Vagina (tissue), 2 donors: ENCODE results near the gene TTLL5. TPM values are rescaled to one million over a fixed set of nuclear protein-coding genes. Genes with fewer than 3 reads are reported as not detected.
A peak's percentile ranks its signal among the peaks of the same experiment; 100 is the strongest.

Experiments used
- DNase-seq, 2 donors: peaks; one replicate each; pipeline ENCODE4 v3.0.0-alpha.2; 2017; ENCODE audit errors: extremely low spot score in 2 of 2
- H3K27ac ChIP-seq: fragments of 200-600 bp; sonication (generic); one replicate; pipeline ENCODE4 v1.5.1; 2019
- H3K27me3 ChIP-seq: fragments of 200-600 bp; sonication (generic); one replicate; pipeline ENCODE4 v1.5.1; 2019
- H3K36me3 ChIP-seq, 2 donors: fragments of 200-600 bp; sonication (generic); one replicate each; pipeline ENCODE4 v1.5.1; 2017 to 2019
- H3K4me1 ChIP-seq: fragments of 200-600 bp; sonication (generic); one replicate; pipeline ENCODE4 v1.5.1; 2019
- H3K4me3 ChIP-seq, 2 donors: fragments of 200-600 bp; sonication (generic); 1 replicate in 1 of 2; 2 replicates in 1 of 2; pipeline ENCODE4 v1.5.1; 2016 to 2019
- H3K9me3 ChIP-seq: fragments of 200-600 bp; sonication (generic); one replicate; pipeline ENCODE4 v1.5.1; 2019
- CTCF ChIP-seq, 3 experiments: fragments of 450-650 bp in 2 of 3; fragments of 200-600 bp in 1 of 3; sonication (generic) in 1 of 3; IDR thresholded peaks; one replicate each; pipeline ENCODE4 v1.5.1; 2017 to 2019; ENCODE audit warnings: antibody characterized with exemption in 3 of 3, mild to moderate bottlenecking in 2 of 3, moderate library complexity in 2 of 3
- POLR2A ChIP-seq, 2 donors: fragments of 450-650 bp; IDR thresholded peaks; one replicate each; pipeline ENCODE4 v1.6.1; 2017; ENCODE audit warnings: antibody characterized with exemption in 2 of 2, mild to moderate bottlenecking in 2 of 2, moderate library complexity in 2 of 2
- POLR2AphosphoS5 ChIP-seq, 2 donors: sonication (generic); formaldehyde crosslinking; IDR thresholded peaks; one replicate each; pipeline ENCODE4 v1.9.0; 2017; ENCODE audit warnings: antibody characterized with exemption in 2 of 2, mild to moderate bottlenecking in 2 of 2, low read depth in 1 of 2; ENCODE audit not compliant: insufficient read depth in 1 of 2
- intact Hi-C: fragments of 100-400 bp; cut with DNase I; formaldehyde crosslinking; loops from one replicate; pipeline ENCODE4 v1.15.1; 2023
- total RNA-seq: library from RNA; depleted of rRNA; stranded (reverse); fragments of >200 nt; gene quantifications from one replicate; pipeline ENCODE4 v1.2.3, GENCODE V29; 2016

TTLL5 gene
- total RNA-seq, 1 donor from 2014 or later: 43.0 TPM

DNA sequence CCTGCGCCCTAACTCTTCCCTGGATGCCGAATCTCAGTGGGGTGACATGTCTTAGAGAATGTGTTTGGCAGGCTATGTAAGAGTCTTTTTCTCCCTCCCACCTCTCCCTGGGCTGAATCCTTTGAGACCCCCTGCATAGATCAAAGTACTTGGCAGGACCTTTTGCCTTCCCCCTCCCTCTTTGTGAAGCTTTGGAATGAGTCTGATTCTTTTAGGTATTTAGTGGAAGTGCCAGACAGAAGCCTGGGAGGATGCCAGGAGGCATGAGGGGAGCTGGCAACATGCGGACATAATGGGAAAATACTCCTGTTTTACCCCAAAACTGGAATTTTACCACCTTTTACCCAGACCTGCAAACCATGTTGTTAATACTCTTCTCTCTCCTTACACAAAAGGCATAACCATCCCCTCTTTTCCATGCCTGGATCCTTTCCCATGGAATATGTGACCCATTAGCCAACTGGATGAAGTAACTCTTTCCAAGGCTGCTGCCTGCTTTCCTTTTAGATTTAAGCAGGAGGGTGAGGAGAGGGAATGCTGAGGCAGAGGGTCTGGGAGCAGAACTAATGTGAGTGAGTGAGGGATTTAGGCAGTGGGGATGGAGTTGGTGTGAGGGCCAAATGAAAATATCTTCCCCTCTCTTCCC lies 41.7 kb downstream of the TTLL5 start:
- Histone ChIP-seq H3K4me1 (peaks cover 10% of the 10 kb centered on the region), H3K27me3 (no peaks in the 10 kb centered on the region), H3K4me3 (no peak overlapping the region), H3K9me3 (no peaks in the 10 kb centered on the region), H3K27ac (peak overlapping the region; percentile 56), H3K36me3 (peaks cover 0 to 18% of the 10 kb centered on the region in 2 donors)
- intact Hi-C loops: no loop called here
- DNase-seq: no peak
- TF ChIP-seq POLR2AphosphoS5 (IDR thresholded peaks at IDR 0.05; ENCODE audit: insufficient read depth in 1 of 2, low read depth in 1 of 2) (no peak), CTCF (IDR thresholded peaks at IDR 0.05) (no peak), POLR2A (IDR thresholded peaks at IDR 0.05) (no peak)

DNA sequence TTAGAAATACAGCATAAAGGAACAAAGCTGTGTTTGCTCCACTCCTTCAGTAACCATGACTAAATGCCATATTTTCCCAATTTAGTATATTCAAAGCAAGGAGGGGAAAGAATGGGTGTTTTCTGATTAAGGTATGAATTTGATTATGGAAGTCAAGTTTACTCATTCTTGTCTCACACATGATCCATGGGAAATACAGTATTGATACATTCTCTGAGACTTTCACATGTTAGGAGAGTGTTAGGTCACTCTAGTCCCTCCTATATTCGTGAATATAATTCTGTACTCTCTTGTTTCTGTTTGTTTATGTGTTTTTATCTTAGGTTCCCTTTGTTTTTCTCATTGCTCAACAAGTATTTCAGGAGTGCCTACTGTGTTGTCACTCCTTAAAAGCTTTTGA lies 42.4 kb downstream of the TTLL5 start:
- H3K27me3 ChIP-seq: no peaks in the 10 kb centered on the region
- H3K36me3 ChIP-seq: peaks cover 0 to 18% of the 10 kb centered on the region in 2 donors
- H3K4me1 ChIP-seq: peaks cover 10% of the 10 kb centered on the region
- DNase-seq: no peak
- no peak overlapping the region for H3K4me3 ChIP-seq
- intact Hi-C loops: no loop called here
- peak overlapping the region; percentile 56 for H3K27ac ChIP-seq
- no peaks in the 10 kb centered on the region for H3K9me3 ChIP-seq
- TF ChIP-seq POLR2A (IDR thresholded peaks at IDR 0.05): no peak
- no peak for TF ChIP-seq POLR2AphosphoS5 (IDR thresholded peaks at IDR 0.05; ENCODE audit: insufficient read depth in 1 of 2, low read depth in 1 of 2)
- no peak for TF ChIP-seq CTCF (IDR thresholded peaks at IDR 0.05)

GRCh38 chr14:75705014-75705413 lies 44.0 kb downstream of the TTLL5 start:
- Histone ChIP-seq H3K4me3 (no peak overlapping the region), H3K27me3 (no peaks in the 10 kb centered on the region), H3K27ac (no peak overlapping the region), H3K4me1 (peaks cover 10% of the 10 kb centered on the region), H3K9me3 (no peaks in the 10 kb centered on the region), H3K36me3 (peaks cover 0 to 8% of the 10 kb centered on the region in 2 donors)
- no peak for TF ChIP-seq POLR2A (IDR thresholded peaks at IDR 0.05)
- no peak for TF ChIP-seq CTCF (IDR thresholded peaks at IDR 0.05)
- no peak for TF ChIP-seq POLR2AphosphoS5 (IDR thresholded peaks at IDR 0.05; ENCODE audit: insufficient read depth in 1 of 2, low read depth in 1 of 2)
- intact Hi-C loops: no loop called here
- DNase-seq: no peak

DNA sequence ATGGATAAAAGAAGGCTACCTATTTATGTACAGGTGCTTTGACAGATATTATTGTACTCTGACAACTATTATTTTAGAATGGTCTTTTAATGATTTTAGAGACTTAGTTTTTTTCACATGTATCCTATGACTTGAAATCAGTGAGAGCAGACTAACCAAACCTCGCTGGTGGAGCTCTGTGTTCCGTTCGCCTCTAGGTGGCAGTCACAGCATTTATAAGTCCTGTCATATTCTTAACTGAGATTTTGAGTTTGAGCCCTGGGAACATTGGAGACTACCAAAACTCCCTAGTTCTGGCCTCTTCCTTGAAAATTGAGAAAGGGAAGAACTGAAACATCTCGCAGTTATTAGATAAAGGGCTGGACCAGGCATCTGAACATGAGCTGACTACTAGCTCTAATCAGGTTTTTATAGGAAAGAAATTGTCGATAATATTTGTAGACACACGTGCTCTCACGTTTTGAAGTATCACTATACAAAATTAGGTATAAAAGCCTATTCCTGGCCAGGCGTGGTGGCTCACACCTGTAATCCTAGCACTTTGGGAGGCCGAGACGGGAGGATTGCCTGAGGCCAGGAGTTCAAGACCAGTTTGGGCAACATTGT lies 48.3 kb downstream of the TTLL5 start:
- H3K9me3 ChIP-seq: no peaks in the 10 kb centered on the region
- intact Hi-C loops: no loop called here
- no peak for DNase-seq
- no peak overlapping the region for H3K4me3 ChIP-seq
- TF ChIP-seq POLR2A (IDR thresholded peaks at IDR 0.05): no peak
- TF ChIP-seq CTCF (IDR thresholded peaks at IDR 0.05): peak; percentile 48 to 70 (median 67)
- TF ChIP-seq POLR2AphosphoS5 (IDR thresholded peaks at IDR 0.05; ENCODE audit: insufficient read depth in 1 of 2, low read depth in 1 of 2): peak in 1 of 2 donors; percentile 40
- H3K4me1 ChIP-seq: peaks cover 18% of the 10 kb centered on the region
- H3K27ac ChIP-seq: no peak overlapping the region
- no peaks in the 10 kb centered on the region for H3K27me3 ChIP-seq
- H3K36me3 ChIP-seq: no peaks in the 10 kb centered on the region
